ENCODE measurements around the gene SPACA4. TPM values are rescaled to one million over a fixed set of nuclear protein-coding genes. Genes with fewer than 3 reads are reported as not detected.

Gene SPACA4
- total RNA-seq, 1 donor from 2014 or later, result 0.98 TPM

- Histone ChIP-seq H3K4me3 (no peak overlapping the region), H3K4me1 (peaks cover 4% of the 10 kb centered on the region), H3K36me3 (no peaks in the 10 kb centered on the region), H3K27ac (no peak overlapping the region), H3K9me3 (no peaks in the 10 kb centered on the region), H3K27me3 (no peaks in the 10 kb centered on the region)
- ATAC-seq (no peak), DNase-seq (no peak)
- intact Hi-C loops (cut with DNase I), result no loop called here
- TF ChIP-seq CTCF (IDR thresholded peaks at IDR 0.05), result no peak
These were observed 41.5 kb upstream of the SPACA4 start for GRCh38 chr19:48565090-48565489.

- no peak for TF ChIP-seq CTCF (IDR thresholded peaks at IDR 0.05)
- Histone ChIP-seq H3K4me3 (no peak overlapping the region), H3K27me3 (no peaks in the 10 kb centered on the region), H3K9me3 (no peaks in the 10 kb centered on the region), H3K4me1 (peaks cover 4% of the 10 kb centered on the region), H3K27ac (peak overlapping the region; percentile 65), H3K36me3 (no peaks in the 10 kb centered on the region)
- intact Hi-C loops (cut with DNase I), result no loop called here
- DNase-seq (peak; percentile 91), ATAC-seq (peak; percentile 93)
These were observed 38.1 kb upstream of the SPACA4 start for GRCh38 chr19:48568345-48568886.

- peaks cover 10% of the 10 kb centered on the region for H3K4me1 ChIP-seq
- no peaks in the 10 kb centered on the region for H3K36me3 ChIP-seq
- H3K27ac ChIP-seq, result no peak overlapping the region
- intact Hi-C loops (cut with DNase I), result no loop called here
- no peak overlapping the region for H3K4me3 ChIP-seq
- no peaks in the 10 kb centered on the region for H3K27me3 ChIP-seq
- no peak for ATAC-seq
- no peaks in the 10 kb centered on the region for H3K9me3 ChIP-seq
- DNase-seq, result no peak
- no peak for TF ChIP-seq CTCF (IDR thresholded peaks at IDR 0.05)
These were observed 36.7 kb upstream of the SPACA4 start for GRCh38 chr19:48569814-48570213.

GRCh38 chr19:48571378-48572162, 35.0 kb upstream of the SPACA4 start:
- peak; percentile 66 for ATAC-seq
- no peaks in the 10 kb centered on the region for H3K27me3 ChIP-seq
- no peak for DNase-seq
- no peak for TF ChIP-seq CTCF (IDR thresholded peaks at IDR 0.05)
- intact Hi-C loops (cut with DNase I), result no loop called here
- no peak overlapping the region for H3K27ac ChIP-seq
- H3K9me3 ChIP-seq, result no peaks in the 10 kb centered on the region
- peaks cover 10% of the 10 kb centered on the region for H3K4me1 ChIP-seq
- no peak overlapping the region for H3K4me3 ChIP-seq
- H3K36me3 ChIP-seq, result no peaks in the 10 kb centered on the region

- Histone ChIP-seq H3K9me3 (no peaks in the 10 kb centered on the region), H3K36me3 (no peaks in the 10 kb centered on the region), H3K27me3 (no peaks in the 10 kb centered on the region), H3K4me3 (no peak overlapping the region), H3K4me1 (peaks cover 10% of the 10 kb centered on the region), H3K27ac (no peak overlapping the region)
- DNase-seq (no peak), ATAC-seq (no peak)
- no peak for TF ChIP-seq CTCF (IDR thresholded peaks at IDR 0.05)
- intact Hi-C loops (cut with DNase I), result no loop called here
These were observed 33.4 kb upstream of the SPACA4 start for GRCh38 chr19:48573163-48573505.
